ENCODE data around the gene APOM. TPM values are rescaled to one million over a fixed set of nuclear protein-coding genes. Genes with fewer than 3 reads are reported as not detected.

APOM gene
- total RNA-seq, 4 donors from 2014 or later = 1.8 to 7.9 (median 2.4) TPM

DNA sequence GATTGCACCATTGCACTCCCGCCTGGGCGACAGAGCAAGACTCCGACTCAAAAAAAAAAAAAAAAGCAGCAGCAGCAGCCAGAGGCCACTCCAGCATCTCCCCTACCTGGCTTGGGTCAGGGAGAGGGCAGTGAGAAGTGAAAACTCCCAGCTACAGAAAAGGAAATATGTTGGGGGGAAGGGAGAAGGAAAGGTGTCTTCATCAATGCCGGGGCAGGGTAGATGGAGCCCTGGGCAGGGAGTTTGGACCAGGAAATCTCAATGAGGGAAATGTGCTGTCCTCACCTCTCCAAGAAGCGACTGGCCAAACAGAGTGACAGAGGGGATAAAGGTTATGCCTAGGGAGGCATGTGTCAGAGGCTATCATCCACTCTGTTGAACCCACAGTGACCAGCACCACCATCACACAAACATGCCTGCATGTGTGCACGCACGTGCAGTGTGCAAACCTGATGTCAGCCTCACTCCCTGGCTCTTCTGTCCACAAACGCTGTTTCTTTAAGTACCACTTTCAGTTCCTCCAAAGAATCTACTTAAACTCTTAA lies 41.5 kb upstream of the APOM start:
- Histone ChIP-seq H3K4me1 (no peaks in the 10 kb centered on the region), H3K9me3 (no peaks in the 10 kb centered on the region), H3K4me3 (no peak overlapping the region), H3K27ac (no peak overlapping the region), H3K36me3 (no peaks in the 10 kb centered on the region), H3K27me3 (no peaks in the 10 kb centered on the region)
- DNase-seq (no peak), ATAC-seq (no peak)
- intact Hi-C loops (cut with DNase I; ENCODE audit: low total_unique reads) (no loop called here), in situ Hi-C loops (cut with MboI; ENCODE audit: low sequenced_read_pairs in 4 of 4) (no loop called here)
- TF ChIP-seq POLR2A (IDR thresholded peaks at IDR 0.05) = no peak
- TF ChIP-seq, protein P1, sequence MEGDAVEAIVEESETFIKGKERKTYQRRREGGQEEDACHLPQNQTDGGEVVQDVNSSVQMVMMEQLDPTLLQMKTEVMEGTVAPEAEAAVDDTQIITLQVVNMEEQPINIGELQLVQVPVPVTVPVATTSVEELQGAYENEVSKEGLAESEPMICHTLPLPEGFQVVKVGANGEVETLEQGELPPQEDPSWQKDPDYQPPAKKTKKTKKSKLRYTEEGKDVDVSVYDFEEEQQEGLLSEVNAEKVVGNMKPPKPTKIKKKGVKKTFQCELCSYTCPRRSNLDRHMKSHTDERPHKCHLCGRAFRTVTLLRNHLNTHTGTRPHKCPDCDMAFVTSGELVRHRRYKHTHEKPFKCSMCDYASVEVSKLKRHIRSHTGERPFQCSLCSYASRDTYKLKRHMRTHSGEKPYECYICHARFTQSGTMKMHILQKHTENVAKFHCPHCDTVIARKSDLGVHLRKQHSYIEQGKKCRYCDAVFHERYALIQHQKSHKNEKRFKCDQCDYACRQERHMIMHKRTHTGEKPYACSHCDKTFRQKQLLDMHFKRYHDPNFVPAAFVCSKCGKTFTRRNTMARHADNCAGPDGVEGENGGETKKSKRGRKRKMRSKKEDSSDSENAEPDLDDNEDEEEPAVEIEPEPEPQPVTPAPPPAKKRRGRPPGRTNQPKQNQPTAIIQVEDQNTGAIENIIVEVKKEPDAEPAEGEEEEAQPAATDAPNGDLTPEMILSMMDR (IDR thresholded peaks at IDR 0.05 in 4 of 5, conservative IDR thresholded peaks at IDR 0.05 in 1 of 5) = no peak

DNA sequence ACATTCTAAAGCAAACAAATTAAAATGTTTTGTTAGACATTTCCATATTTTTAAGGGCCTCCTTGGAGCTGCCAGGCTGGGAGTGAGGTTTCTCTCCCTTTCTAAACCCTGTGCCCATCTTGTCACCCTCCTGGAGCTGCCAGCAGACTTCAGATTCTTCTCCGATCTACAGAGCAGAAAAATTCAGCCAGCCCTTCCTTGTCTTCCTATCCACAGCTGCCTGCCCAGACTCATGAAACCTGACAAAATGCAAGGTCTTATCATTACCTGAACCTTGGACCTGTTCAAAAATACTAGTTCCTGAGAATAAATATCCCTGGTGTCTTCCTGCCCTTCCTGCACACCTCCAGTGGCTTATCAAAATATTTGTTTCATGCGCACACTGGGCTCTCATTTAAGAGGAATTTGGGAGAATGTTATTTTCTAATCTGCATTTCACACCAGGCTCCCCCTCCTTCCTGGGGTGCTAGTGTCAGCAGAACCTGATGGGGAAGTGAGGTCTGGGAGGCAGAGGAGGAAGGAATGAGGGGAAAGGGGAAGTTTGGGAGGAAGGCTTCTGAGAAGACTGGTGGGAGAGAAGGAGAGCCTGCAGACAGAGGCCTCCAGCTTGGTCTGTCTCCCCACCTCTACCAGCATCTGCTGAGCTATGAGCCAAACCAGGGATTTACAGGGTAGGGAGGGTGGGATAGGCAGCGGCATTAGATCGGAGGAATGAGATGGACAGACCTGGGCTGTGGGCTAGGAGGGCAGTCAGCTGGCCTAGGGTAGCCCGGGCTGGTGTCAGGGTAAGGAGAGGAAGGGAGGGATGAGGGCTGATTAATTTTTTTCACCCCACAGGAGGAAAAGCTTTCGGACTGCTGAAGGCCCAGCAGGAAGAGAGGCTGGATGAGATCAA lies 40.8 kb upstream of the APOM start, which contains the start of gene AIF1:
Gene AIF1 (plus strand): TSS at position 551 of the 895 bp plus-strand sequence. CDS start 96 bp downstream, at position 647.
- H3K27ac ChIP-seq = no peak within 1 kb of the TSS
- no peak for ATAC-seq
- H3K36me3 ChIP-seq = no peaks in the 10 kb centered on the region
- H3K27me3 ChIP-seq = no peaks in the 10 kb centered on the region
- H3K4me3 ChIP-seq = peak within 1 kb of the TSS in 1 of 4 donors; percentile 27
- intact Hi-C loops (cut with DNase I; ENCODE audit: low total_unique reads) = no loop called here
- no peak for DNase-seq
- no peaks in the 10 kb centered on the region for H3K9me3 ChIP-seq
- in situ Hi-C loops (cut with MboI; ENCODE audit: low sequenced_read_pairs in 4 of 4) = no loop called here
- TF ChIP-seq POLR2A (IDR thresholded peaks at IDR 0.05) = no peak
- TF ChIP-seq, protein P1 (IDR thresholded peaks at IDR 0.05 in 4 of 5, conservative IDR thresholded peaks at IDR 0.05 in 1 of 5) = no peak
- peaks cover 4% of the 10 kb centered on the region in 2 donors for H3K4me1 ChIP-seq

DNA sequence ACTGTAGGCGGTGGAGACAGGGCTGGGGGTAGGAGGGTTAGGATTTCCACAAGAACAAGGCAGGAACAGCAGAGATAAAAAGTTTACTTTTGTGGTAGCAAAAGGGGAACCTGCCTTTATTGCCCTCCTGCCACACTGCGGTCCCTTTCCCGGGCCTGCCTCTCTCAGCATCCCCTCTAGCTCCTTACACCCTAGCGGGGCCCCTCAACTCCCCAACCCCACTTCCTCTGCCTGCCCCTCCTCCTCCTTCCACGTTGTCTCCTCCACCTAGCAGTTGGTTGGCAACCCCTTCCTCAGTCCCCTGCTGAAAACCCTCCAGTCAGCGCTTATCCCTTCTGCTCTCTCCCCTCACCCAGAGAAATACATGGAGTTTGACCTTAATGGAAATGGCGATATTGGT lies 39.9 kb upstream of the APOM start:
- in situ Hi-C loops (cut with MboI; ENCODE audit: low sequenced_read_pairs in 4 of 4) (no loop called here), intact Hi-C loops (cut with DNase I; ENCODE audit: low total_unique reads) (no loop called here)
- no peak for ATAC-seq
- peaks cover 4% of the 10 kb centered on the region in 2 donors for H3K4me1 ChIP-seq
- H3K27me3 ChIP-seq = no peaks in the 10 kb centered on the region
- no peaks in the 10 kb centered on the region for H3K36me3 ChIP-seq
- no peaks in the 10 kb centered on the region for H3K9me3 ChIP-seq
- no peak for DNase-seq
- H3K4me3 ChIP-seq = peak overlapping the region in 1 of 4 donors; percentile 27
- H3K27ac ChIP-seq = no peak overlapping the region
- TF ChIP-seq, protein P1 (IDR thresholded peaks at IDR 0.05 in 4 of 5, conservative IDR thresholded peaks at IDR 0.05 in 1 of 5) = no peak
- TF ChIP-seq POLR2A (IDR thresholded peaks at IDR 0.05) = no peak

DNA sequence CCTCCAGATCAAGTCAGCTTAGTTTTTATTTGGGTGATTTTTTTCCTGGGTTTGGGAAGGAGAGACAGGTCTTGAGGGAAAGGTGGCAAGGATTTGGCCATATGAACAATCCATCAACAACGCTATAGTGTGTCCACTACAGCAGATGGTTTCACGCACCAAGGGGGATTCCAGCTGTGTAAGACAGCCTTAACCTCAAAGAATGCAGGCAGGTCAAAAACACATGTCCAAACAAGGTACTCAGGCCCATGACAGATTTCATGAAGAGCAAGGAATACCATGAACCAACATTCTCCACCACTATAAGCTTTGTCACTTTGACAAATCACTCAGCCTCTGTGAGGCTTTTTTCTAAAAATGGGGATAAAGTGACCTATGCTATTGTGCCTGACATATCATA lies 38.7 kb upstream of the APOM start:
- Histone ChIP-seq H3K36me3 (no peaks in the 10 kb centered on the region), H3K4me1 (peaks cover 12 to 13% of the 10 kb centered on the region in 2 donors), H3K4me3 (no peak overlapping the region), H3K27me3 (no peaks in the 10 kb centered on the region), H3K9me3 (no peaks in the 10 kb centered on the region), H3K27ac (no peak overlapping the region)
- in situ Hi-C loops (cut with MboI; ENCODE audit: low sequenced_read_pairs in 4 of 4) (no loop called here), intact Hi-C loops (cut with DNase I; ENCODE audit: low total_unique reads) (no loop called here)
- ATAC-seq (no peak), DNase-seq (no peak)
- TF ChIP-seq, protein P1 (IDR thresholded peaks at IDR 0.05 in 4 of 5, conservative IDR thresholded peaks at IDR 0.05 in 1 of 5) = no peak
- no peak for TF ChIP-seq POLR2A (IDR thresholded peaks at IDR 0.05)
